Measurements from ENCODE around the gene CPT1B.
A peak's percentile ranks its signal among the peaks of the same experiment; 100 is the strongest.
"Not testable (repeated sequence)": the region's sequence is repeated elsewhere in the genome, so short reads cannot be mapped to it uniquely, and the experiment has no call there.

The CPT1B gene

DNA sequence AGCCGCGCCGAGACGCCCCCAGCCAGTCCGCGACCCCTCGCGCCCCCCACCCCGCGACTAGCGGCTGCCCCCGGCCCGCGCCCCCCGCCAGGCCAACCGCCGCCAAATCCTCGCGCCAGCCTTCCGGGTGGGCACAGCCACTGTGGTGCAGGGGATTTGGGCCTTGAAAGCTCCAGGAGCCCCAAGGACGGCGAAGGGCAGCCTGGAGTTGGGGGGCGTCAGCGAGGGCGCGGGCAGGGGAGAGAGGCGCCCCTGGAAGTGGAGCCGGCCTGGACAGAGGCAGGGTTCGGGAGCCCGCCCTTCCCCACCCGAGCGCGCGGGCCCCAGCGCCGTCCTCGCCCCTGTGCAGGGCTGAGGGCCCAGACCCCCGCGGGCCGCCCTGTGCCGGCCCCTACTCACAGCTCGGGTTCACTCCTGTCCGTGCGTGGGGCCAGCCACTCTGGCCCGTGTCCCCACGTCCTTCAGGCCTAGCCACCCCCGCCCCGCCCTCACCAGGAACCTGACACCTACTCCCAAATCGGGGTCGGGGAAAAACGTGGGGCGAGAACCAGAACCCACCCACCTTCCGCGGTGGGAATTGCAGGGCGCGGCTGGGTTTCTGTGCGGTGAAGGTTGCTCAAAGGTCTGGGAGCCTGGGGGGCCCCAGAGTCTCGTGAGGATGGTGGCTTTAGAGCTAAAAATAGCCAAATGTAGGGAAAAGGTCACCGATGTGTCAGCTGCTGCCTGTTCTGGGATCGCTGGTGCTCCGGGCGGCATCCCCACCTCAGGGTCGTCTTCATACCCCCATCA is at the start of gene CPT1B:
Gene CPT1B (minus strand): TSS at position 441 of the 789 bp plus-strand sequence. CDS start 512 bp downstream, outside the sequence.
- DNase-seq: no peak

DNA sequence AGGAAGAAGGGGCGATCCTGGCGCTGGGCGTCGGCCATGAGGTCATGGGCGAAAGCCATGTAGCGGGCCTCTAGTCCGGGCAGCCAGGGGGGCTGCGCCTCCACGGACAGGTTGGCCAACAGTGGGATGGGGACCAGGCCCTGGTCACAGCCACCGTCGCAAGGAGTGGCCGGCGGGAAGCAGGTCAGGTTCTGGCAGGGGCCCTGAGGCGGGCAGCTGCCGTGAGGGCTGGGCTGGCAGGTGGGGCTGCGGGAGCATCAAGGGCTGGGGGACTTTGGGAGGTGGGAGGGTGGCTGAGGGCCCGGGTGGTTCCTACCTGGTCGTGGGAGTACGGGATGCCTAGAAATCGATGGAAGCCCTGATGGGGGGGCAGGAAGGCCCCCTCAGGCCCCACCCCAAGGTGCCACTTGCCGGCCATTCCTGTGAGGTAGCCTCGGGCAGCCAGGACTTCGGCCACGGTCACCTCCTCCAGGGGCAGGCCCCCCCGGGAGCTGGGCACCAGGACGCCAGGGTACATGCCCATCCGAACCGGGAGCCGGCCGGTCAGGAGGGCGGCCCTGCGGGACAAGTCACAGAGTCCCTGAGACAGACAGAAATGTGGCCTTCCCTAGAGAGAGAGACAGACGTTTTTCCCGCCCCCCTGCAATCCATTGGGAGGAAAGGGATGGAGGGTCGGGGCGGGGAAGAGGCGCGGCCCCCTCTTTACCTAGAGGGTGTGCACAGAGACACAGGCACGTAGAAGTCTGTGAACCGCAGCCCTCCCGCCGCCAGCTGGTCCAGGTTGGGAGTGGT is 48.8 kb upstream of the CPT1B start:
- no peak for DNase-seq

DNA sequence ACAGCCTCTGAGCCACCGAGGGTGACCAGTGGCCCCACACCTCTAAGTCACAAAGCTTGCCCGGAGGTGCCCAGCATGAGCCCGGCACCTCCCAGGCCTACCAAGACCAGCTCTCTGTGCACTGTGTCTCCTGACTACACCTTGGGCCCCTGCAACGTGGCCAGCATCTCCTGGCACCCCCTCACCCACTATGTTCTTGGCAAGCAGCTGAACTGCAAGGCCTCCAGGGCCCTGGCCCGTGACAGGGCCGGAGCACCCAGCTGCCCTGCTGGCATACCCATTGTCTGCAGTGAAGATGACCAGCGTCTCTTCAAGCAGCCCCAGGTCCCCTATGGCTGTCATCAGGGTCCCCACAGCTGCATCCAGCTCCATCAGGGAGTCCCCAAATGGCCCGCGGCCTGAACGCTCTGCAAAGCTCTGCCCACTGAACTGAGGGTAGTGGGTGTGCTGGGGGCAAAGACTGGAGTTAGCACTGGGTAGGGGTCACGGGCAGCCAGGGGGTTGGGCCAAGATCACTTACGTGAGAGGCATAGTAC is 48.2 kb upstream of the CPT1B start:
- DNase-seq: no peak

DNA sequence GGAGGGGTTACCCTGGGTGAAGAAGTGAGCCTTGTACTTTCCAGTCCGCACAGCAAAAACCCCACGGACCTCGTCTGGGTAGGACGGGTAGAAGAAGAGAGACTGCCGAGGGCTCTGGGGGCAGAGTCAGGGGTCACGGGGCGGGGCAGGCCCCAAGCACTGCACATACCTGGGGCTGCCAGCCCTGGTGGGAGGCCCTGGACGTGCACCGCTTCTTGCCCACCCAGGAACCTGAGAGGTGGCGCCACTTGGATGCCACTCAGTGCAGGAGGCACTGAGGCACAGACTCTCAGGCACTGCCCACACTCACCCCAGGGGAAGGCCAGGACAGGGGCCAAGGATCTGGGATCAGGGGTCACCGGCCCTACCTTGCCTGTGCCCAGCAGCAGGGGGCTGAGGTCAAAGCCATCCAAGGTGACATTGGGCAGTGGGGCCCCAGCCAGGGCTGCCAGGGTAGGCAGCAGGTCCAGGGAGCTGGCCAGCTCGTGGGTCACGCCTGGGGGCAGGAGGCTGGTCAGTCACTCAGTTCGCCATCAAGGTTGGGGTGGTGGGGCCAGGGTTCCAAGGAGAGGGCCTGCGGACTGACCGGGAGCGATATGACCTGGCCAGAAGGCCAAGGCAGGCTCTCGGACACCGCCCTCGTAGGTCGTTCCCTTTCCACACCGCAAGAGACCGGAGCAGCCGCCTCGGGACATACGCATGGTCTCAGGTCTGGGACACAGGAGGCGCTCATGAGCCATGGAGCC is 47.5 kb upstream of the CPT1B start:
- DNase-seq: no peak

DNA sequence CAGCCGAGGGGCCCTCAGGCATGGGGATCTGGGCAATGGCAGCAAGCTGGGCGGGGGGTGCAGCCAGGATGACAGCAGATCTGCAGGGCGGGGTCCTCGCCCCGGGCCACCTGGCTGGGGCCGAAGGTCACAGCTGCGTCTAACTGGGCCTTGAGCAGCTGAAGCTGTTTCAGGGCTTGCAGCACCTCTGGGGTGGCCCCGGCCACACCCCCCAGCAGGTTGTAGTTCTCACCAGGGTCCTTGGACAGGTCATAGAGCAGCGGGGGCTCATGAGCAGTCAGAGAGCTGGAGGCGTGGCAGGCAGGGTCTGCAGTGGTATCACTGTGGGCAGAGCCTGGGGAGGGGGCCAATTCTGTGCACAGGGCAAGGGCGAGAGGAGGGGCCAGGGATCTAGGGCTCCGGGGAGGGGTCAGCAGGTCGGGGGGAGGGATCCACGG is 46.9 kb upstream of the CPT1B start:
- DNase-seq: no peak

DNA sequence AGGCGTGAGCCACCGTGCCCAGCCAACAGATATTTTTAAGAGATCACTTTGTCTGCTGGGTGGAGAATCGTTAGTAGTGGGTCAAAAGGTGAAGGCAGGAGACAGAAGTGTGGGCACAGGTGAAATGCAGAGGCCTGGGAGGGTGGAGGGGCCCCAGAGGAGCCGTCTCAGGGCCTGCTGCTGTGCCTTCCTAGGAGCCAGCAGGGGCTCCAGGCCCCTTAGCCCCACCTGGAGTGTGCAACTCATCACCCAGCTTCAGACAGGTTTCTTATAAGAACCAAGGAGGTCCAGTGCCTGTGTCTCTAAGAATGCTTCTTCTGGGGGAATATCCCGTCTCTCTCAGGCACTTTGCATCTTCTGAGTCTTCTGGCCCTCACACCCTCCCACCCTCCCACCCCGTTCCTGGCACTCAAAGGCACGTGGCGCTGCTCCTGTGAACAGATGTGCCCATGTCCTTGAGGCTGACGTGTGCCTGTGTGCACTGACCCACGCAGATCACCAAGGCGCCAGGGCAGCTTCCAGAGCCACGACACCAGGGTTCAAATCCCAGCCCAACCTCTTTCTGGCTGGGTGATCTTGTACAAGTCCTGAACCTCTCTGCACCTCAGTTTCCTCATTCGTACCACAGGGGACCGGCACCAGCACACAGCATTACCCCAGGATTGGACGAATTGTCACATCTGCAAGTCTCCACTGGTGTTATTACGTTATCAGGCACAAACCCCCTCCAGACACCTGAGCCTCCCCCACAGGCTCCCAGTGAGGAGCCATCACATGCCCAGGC is 46.3 kb upstream of the CPT1B start:
- DNase-seq: no peak

DNA sequence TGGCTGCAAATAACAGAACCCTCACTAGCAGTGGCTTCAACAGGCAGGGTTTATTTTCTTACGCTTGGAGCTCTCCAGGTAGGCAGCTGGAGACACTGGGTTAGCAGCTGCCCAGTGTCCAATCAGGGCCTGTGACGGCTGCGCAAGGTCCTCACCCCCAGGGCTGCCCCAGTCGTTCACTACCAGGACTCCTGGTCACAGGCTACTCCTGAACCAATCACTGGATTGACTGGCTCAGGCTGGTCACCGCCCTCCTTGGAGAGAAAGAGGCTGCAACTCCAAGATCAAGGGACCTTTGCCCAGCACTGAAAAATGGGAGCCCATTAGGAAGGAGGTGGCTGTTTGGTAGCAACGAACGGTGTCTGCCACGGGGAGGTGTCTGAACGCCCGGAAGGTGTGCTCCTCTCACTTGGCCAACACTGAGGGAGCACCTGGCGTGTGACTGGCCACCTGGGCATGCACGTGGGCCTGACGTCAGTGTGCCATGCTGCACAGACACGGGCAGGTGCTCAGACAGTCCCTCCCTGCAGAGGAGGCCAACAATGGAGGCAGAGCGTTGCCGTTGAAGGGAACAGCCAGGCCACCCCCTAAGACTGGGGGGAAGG is 44.6 kb upstream of the CPT1B start:
- no peak for DNase-seq

DNA sequence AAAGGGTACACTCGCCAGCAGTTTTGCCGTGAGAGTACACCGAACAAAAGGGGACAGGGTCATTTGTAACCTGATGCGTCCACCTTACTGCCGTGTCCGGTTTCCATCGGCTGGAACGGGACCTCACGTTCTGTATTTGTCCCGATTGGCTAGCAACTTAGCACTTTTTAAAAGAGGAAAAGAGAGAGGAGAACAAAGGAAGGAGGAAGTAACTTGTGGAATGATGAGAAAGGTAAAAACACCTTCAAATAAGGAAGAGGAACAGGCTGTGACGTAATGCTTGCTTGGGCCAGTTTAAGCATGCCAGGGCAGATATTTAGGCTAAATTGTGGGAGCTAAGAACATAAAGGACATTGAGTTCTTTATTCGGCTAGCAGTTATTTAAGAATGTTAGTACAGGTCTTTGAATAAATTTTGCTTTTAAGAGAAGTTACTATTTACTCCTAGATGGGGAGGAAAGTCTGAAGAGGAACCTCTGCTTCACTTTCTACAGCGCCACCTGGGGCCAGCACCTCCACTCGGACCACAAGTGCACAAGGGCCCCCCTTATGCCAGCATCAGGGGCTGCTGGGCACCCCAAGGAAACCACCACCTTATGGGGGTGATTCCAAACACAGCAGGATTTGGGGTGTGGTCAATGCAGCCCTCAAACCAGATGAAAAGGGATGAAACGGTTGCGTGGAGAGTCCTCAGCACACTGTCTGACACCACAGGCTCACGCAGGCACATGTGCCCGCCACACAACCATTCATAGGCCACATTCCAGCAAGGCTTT is 43.9 kb upstream of the CPT1B start:
- no peak for DNase-seq

DNA sequence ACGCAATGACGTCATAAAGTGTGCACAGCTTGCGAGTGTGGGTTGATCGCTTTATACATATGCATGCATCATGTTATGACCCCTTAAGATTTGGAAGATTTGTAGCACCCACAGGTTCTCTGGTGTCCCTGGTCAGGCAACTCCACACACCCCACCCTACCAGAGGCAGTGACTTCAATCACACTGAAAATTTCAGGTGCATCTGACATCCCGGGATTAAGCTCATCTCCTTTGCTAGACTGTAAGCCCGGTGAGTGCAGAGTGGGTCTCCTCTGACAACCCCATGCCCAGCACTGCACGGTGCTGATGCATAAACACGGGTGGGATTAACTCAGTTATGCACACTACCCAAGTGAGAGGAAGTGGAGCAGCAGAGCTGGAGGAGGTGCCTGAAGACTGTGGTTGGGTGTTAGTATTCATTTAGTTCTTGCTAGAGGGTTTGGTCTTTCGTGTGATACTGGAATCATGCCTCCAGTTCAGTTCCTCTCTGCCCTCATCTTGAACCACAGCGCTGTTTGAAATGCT is 43.2 kb upstream of the CPT1B start:
- peak; percentile 30 to 31 for DNase-seq

DNA sequence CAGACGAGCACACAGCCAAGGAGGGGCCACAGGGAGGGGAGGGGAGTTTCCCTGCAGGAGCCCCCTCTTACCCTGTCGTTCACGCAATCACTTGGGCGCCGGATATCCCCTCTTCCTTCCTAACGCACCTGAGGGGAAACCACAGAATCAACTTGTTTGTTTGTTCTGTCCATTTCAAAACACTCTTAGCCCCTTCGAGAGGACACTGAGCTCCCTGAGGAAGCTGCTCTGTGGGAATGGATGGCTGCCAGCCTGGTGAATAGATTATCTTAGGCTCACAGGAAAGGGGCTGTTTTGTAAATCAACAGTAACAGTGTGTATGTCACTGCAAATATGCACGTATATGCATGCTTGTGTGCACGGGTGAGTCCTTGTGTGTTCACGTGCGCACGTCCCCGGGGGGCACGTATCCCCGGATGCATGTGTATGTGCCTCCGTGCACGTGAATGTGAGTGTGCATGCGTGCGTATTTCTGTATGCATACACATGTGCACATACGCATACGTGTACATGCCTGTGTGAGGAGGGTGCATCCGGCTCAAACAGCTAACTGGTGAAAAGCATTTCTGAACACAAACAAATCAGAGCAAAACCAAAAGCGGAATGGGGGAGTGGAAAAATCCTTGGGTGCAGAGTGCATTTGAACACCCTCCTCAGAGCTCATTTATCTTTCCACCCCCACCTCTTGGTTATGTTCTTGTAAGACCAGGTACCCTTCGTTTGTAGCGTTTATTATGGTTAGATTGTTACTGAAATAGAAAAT is 42.5 kb upstream of the CPT1B start:
- peak; percentile 52 to 78 for DNase-seq

DNA sequence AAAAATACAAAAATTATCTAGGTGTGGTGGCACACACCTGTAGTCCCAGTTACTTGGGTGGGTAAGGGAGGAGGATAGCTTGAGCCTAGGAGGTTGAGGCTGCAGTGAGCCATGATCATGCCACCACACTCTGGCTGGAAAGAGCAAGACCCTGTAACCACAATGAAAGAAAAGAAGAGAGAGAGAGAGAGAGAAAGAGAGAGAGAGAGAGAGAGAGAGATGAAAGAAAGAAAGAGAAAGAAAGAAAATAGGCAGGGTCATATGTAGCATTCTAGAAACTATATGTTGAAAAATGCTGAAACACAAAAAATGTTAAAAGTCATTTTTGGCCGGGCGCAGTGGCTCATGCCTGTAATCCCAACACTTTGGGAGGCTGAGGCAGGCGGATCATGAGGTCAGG is 36.1 kb upstream of the CPT1B start:
- not testable (repeated sequence) for DNase-seq

DNA sequence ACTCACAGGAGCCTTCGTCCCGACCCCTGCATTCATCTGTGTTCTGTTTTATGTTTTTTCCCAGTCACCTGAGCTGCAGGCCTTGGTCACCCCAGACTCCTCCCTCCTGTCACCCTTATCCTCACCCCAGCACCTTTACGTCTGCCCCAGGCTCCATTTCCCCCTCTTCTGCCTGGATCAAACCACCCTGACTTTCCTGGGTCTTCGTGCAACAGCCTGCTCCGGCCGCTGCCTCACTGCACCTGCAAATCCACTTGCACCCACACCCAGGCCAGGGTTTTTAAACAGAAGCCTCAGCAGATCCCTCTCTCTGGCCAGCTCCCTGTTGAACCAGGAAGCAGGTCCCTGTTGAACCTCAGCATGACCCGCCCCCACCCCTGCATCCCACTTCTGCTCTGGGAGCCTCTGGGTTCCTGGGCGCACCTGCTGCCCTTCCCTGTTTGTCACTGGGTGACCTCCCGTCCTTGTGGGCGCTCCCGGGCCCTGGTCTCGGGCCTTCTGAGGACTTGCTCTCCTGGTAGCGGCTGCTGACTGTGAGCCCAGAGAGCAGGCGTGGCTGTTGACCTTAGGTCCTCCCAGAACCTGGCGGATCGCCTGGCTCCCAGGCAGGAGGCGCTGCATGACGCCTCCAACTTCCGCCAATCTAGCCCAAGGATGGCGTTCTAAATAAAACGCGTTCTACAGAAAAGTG is 35.2 kb upstream of the CPT1B start:
- no peak for DNase-seq

DNA sequence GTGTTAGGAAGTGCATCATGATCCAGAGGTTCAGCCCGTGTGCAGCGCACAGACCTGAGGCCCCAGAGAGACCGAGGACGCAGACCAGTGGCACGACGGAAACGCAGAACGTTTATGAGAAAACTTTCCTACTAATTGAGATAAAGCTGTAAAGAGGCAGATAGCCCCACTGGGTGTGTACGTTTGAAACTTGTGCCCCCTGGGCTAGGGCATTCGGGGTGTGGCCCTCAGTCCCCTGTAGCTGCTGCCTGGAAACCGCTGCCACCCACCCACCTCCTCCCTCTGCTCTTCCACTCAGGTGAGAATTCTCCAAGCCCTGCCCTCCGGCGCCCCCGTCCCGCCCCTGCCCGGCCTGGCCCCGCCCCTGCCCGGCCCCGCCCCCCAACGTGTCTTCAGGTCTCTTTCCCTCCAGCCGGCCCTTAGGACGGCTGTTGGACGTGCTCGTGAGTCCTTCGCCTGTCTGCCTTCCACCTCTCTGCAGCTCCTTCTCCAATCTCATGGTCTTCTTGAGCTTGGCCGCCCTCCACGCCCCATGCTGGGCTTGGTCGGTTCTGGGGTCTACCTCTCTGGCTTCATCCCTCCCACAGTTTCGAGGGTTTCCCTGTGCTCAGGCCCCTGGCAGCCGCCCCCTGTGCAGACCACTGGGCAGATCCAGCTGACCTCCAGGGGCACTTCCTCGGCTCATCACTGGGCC is 34.4 kb upstream of the CPT1B start:
- DNase-seq: no peak

DNA sequence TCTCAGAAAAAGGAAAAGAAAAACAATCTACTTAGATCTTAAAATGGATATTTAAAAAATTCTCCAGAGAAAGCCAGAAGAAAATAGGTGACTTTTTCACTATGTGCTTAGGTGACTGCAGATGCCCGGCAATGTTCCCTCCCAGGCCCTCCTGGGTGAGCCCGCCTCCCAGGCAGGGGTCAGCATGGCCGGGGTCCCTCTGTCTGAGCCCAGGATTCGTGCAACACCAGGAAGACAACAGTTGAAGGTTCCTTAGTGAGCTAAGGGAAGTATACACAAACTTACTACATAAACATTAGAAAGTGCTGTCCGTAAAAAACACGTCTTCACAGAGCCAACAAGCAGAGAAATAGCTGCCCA is 33.9 kb upstream of the CPT1B start:
- DNase-seq: no peak

DNA sequence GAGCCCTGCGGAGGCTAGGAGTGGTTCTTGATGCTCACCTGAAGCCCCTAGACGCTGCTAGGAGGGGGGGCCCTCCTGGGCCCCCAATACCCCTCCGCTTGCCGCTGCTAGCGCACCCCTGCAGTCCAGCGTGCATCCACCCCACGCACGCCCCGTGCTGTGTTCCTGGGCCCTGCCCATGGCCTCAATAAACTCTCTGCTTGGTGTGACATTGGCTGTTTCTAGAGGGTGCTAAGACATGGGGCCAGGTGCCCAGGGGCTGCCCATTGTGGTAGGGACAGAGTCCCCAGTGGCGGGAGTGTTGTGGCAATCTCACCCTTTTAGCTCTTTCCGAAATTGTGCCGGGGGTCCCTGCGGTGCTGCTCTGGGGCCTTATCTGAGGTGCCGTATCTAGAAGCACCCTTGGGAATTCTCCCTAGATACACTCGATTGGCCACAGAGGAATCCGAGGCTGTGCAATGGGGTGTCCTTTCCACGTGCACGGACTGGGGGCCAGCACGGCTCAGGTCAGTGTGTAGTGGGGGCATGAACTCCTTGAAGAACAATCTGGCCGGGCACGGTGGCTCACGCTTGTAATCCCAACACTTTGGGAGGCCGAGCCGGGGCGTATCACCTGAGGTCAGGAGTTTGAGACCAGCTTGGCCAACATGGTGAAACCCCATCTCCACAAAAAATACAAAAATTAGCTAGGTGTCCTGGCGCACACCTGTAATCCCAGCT is 33.3 kb upstream of the CPT1B start:
- DNase-seq: no peak

DNA sequence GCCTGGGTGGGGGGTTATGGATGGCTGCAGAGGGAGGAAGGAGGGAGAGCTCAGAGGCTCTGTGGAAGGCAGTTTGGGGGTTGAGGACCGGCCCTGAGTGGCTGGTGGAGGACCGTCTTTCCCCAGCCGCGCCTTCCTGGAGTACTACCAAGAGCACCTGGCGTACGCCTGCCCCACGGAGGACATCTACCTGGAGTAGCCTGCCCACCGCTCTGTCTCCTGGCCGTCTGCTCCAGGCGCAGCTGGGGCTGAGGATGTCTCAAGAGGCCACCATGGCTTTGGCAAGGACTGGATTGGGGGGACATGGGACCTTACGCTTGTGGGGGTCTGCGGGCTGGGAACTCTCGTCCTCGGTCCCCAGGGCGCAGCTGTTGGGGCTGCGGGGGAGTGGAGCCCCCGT is 32.4 kb upstream of the CPT1B start:
- no peak for DNase-seq

DNA sequence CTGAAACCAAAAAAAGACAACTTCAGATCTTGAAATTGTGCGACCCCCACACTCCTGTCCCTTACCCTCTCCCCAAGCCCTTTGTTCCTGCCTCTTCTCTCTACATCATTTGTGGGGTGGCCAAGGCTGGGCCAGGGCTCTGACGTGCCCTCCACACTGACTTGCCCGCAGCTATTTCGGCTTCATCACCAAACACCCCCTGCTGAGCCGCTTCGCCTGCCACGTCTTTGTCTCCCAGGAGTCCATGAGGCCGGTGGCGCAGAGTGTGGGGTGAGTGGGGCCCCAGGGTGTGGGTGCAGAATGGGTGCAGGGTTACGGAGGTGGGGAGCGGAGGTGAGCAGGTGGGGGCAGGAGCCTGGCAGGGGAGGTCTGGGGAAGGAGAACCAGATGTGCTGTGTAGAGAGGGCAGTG is 31.8 kb upstream of the CPT1B start:
- DNase-seq: no peak

DNA sequence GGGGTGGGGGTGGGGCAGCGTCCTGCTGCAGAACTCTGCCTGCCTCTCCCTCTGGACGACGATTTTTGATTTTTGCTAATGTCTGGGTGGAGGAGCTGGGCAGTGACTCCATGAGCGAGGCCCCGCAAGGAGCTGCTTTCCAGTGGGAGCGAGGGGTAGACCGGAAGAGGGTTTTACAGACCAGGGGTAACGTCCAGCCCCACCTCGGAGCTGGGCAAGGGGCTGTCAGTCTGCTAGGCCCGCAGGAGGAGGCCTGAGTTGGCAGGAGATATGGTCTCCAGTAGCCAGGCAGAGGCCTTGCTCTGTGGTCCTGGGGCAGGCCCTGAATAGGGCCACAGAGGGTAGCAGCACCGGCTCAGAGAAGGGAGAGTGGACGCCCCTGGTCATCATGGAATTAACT is 31.4 kb upstream of the CPT1B start:
- DNase-seq: no peak
